ENCODE data around the gene USP38. TPM values are rescaled to one million over a fixed set of nuclear protein-coding genes. Genes with fewer than 3 reads are reported as not detected.

USP38 gene, protein sequence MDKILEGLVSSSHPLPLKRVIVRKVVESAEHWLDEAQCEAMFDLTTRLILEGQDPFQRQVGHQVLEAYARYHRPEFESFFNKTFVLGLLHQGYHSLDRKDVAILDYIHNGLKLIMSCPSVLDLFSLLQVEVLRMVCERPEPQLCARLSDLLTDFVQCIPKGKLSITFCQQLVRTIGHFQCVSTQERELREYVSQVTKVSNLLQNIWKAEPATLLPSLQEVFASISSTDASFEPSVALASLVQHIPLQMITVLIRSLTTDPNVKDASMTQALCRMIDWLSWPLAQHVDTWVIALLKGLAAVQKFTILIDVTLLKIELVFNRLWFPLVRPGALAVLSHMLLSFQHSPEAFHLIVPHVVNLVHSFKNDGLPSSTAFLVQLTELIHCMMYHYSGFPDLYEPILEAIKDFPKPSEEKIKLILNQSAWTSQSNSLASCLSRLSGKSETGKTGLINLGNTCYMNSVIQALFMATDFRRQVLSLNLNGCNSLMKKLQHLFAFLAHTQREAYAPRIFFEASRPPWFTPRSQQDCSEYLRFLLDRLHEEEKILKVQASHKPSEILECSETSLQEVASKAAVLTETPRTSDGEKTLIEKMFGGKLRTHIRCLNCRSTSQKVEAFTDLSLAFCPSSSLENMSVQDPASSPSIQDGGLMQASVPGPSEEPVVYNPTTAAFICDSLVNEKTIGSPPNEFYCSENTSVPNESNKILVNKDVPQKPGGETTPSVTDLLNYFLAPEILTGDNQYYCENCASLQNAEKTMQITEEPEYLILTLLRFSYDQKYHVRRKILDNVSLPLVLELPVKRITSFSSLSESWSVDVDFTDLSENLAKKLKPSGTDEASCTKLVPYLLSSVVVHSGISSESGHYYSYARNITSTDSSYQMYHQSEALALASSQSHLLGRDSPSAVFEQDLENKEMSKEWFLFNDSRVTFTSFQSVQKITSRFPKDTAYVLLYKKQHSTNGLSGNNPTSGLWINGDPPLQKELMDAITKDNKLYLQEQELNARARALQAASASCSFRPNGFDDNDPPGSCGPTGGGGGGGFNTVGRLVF
- total RNA-seq: 36.1 TPM

DNA sequence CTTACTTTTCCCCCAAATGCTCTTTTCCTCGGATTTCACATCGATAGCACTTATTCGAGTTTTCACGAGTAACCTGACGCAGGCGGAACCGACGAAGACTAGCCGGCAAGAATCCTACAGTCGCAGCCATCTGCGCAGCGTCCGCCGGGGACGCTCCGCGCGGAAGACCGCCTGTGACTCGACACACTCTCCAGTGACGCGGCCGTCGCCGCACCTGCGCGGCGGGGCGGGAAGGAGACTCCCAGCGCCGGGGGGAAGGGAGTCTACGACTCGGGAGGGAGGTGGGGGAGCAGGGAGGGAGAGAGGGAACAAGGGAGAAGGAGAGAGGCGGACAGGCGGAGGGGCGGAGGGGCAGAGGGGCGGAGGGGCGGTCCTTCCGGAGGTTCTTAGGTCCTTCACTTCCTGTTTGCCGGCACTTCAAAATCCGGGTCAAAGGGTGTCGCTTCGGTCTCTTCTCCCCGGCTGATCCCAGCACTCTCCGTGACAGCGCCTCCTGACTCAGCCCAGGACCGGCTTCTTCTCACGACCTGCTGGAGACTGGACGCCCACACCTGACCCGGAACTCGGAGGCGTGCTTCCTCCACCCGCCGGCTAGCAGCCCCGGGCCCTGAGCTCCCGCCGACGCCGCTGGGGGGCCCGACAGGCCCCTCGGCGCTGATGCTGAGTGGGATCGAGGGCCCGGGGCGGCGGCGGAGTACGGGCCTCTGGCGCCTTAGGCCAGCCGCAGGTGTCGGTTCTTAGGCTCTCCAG, at the start of gene USP38:
Gene USP38, plus strand, starts transcription at position 415 of the 750 bp plus-strand sequence. CDS start 534 bp downstream, outside the sequence.

Other genes starting within 250 kb of the USP38 start
- 71.1 TPM for gene GAB1, start 152.0 kb downstream of the USP38 start, total RNA-seq

All from camera-type eye (tissue), 1 donor.